Skeletal muscle satellite cell (primary cell): ENCODE measurements around the gene MUC5AC.

Source experiments
- H3K27me3 ChIP-seq: 2 replicates; pipeline ENCODE4 v1.7.0; 2013; ENCODE audit warnings: low read length; ENCODE audit not compliant: control insufficient read depth, insufficient read depth
- H3K36me3 ChIP-seq: 2 replicates; pipeline ENCODE4 v1.7.0; 2013; ENCODE audit warnings: mild to moderate bottlenecking, control low read depth, low read length; ENCODE audit not compliant: insufficient read depth
- H3K4me1 ChIP-seq: 2 replicates; pipeline ENCODE4 v1.7.0; 2013; ENCODE audit warnings: low read length; ENCODE audit not compliant: control insufficient read depth, insufficient read depth
- H3K4me2 ChIP-seq: 2 replicates; pipeline ENCODE4 v1.7.0; 2013; ENCODE audit warnings: mild to moderate bottlenecking, low read length
- H3K4me3 ChIP-seq: 2 replicates; pipeline ENCODE4 v1.7.0; 2013; ENCODE audit warnings: low read length
- H3K9ac ChIP-seq: 2 replicates; pipeline ENCODE4 v1.7.0; 2013; ENCODE audit warnings: mild to moderate bottlenecking, low read depth, low read length, moderate library complexity
- H3K9me3 ChIP-seq: replicated peaks from 2 replicates; pipeline ENCODE4 v1.7.0; 2013; ENCODE audit warnings: mild to moderate bottlenecking, control low read depth, low read length

MUC5AC gene

GRCh38 chr11:1116104-1116503 lies 41.6 kb upstream of the MUC5AC start:
- Histone ChIP-seq H3K4me3 (no peak overlapping the region), H3K9me3 (no peaks in the 10 kb centered on the region), H3K4me2 (no peak overlapping the region), H3K4me1 (no peaks in the 10 kb centered on the region), H3K36me3 (no peaks in the 10 kb centered on the region), H3K27me3 (peaks cover 19% of the 10 kb centered on the region), H3K9ac (no peak overlapping the region)

DNA sequence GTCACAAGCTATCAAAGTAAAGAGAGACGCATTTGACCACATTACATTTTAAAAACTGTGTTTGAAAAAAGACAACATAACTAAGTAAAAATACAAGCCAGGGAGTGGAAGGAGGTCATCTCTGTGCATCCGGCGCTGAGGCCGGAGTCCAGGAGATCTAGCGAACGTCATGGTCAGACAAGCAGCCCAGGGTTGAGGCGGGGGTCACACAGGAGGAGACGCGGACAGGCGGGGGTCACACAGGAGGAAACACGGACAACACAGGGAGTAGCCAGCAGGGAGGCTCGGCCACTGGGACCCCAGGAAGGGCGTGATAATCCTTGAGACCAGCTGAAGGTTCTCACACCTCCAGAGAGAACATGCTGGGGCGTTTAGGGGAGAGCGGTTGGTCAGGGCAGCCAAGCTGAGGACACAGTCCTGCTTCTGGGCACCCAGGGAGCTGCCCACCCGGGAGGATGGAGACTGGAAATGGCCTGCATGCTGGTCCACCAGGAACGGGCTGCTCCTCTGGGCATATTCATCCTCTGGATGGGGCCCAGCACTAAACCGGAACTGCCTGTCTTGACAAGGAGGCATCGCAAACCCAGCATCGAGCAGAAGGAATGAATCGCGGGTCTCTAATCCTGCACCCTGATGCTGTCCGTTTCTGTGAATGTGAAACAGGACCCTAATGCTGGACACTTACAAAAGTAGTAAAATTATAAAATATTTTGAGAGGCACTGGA lies 40.9 kb upstream of the MUC5AC start:
- Histone ChIP-seq H3K9ac (no peak overlapping the region), H3K4me3 (no peak overlapping the region), H3K4me1 (no peaks in the 10 kb centered on the region), H3K9me3 (no peaks in the 10 kb centered on the region), H3K27me3 (peaks cover 19% of the 10 kb centered on the region), H3K36me3 (no peaks in the 10 kb centered on the region), H3K4me2 (no peak overlapping the region)

GRCh38 chr11:1117992-1118391 lies 39.8 kb upstream of the MUC5AC start:
- no peak overlapping the region for H3K9ac ChIP-seq

GRCh38 chr11:1118755-1119603 lies 38.8 kb upstream of the MUC5AC start:
- no peak overlapping the region for H3K4me2 ChIP-seq
- H3K4me1 ChIP-seq, result no peaks in the 10 kb centered on the region
- no peak overlapping the region for H3K9ac ChIP-seq
- no peak overlapping the region for H3K4me3 ChIP-seq
- H3K36me3 ChIP-seq, result no peaks in the 10 kb centered on the region
- no peaks in the 10 kb centered on the region for H3K9me3 ChIP-seq
- H3K27me3 ChIP-seq, result peaks cover 24% of the 10 kb centered on the region

More at GRCh38 chr11:1117992-1118391, 39.8 kb upstream of the MUC5AC start:
- Histone ChIP-seq H3K4me2 (no peak overlapping the region), H3K4me3 (no peak overlapping the region), H3K36me3 (no peaks in the 10 kb centered on the region), H3K27me3 (peaks cover 19% of the 10 kb centered on the region), H3K4me1 (no peaks in the 10 kb centered on the region), H3K9me3 (no peaks in the 10 kb centered on the region)

DNA sequence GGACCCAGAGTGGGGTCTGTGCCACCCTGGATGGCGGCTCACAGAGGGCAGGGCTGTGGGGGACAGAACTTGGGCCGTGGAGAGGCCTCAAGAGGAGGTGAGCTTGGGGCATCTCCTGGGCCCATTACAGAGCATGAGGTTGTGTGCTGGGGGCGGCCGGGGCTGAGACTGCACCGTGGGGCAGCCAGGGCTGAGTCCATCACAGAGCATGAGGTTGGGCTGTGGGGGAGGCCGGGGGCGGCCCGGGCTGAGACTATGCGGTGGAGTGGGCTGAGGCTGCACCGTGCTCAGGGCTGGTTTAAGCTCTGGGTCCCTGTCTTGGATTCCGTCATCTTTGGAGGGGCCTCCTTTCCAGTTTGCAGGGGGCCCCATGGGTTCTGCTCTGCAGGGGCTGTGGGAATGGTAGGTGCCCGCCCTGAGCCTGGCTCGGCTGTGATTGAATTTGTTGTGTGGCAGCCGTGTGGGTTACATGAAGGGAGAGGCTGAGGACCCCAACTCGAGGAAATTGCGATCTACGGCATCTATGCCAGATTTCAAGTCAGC lies 38.1 kb upstream of the MUC5AC start:
- no peak overlapping the region for H3K9ac ChIP-seq
- H3K4me2 ChIP-seq, result no peak overlapping the region
- H3K4me3 ChIP-seq, result no peak overlapping the region
- no peaks in the 10 kb centered on the region for H3K9me3 ChIP-seq
- H3K27me3 ChIP-seq, result peaks cover 25% of the 10 kb centered on the region
- H3K36me3 ChIP-seq, result no peaks in the 10 kb centered on the region
- H3K4me1 ChIP-seq, result no peaks in the 10 kb centered on the region

GRCh38 chr11:1120532-1121330 lies 37.0 kb upstream of the MUC5AC start:
- no peaks in the 10 kb centered on the region for H3K36me3 ChIP-seq
- H3K4me2 ChIP-seq, result no peak overlapping the region
- H3K4me1 ChIP-seq, result no peaks in the 10 kb centered on the region
- no peak overlapping the region for H3K9ac ChIP-seq
- peaks cover 22% of the 10 kb centered on the region for H3K27me3 ChIP-seq
- H3K9me3 ChIP-seq, result no peaks in the 10 kb centered on the region
- H3K4me3 ChIP-seq, result no peak overlapping the region

- no peak overlapping the region for H3K4me3 ChIP-seq
- no peaks in the 10 kb centered on the region for H3K9me3 ChIP-seq
- H3K4me1 ChIP-seq, result no peaks in the 10 kb centered on the region
- H3K9ac ChIP-seq, result no peak overlapping the region
- peaks cover 18% of the 10 kb centered on the region for H3K27me3 ChIP-seq
- H3K4me2 ChIP-seq, result no peak overlapping the region
- no peaks in the 10 kb centered on the region for H3K36me3 ChIP-seq
Observed at GRCh38 chr11:1121331-1121812, 36.4 kb upstream of the MUC5AC start.

DNA sequence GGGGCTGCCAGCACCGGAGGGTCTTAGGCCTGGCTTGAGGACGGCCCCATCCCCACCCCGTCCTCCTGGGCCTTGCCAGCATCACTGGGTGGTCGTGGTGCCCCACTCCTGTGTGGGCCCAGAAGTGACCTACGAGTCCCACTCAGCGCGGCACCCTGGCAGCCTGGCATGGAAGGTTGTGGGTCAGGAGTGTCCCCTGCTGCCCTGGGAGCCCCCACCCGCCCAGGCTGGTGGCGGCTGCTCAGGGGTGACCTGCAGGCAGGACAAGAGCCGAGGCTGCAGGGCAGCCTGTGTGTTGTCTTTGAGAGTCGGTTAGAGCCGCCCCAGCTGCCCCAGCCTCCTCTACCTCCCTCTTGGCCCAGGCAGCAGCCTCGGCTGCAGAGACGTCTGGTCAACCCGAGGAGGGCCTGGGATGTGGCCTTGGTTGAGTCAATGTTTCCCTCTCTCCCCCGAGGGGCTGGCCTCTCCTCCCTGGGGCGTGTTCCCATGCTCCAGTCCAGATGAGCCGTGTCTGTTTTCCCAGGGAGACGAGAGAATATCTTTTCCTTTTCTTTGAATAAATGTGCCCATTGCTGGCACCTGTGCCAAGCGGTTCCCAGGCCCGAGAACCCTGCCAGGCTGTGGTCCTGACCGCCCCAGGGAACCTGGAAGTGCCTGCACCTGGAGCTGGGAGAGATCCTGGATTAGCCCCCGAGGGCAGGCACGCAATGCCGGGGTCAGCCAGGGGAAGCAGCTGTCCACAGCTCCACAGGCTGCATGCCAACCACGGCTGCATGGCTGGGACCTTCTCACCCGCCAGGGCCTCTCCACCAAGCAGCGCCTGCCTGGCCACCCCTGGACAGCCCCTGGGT lies 35.7 kb upstream of the MUC5AC start:
- Histone ChIP-seq H3K4me2 (no peak overlapping the region), H3K9ac (no peak overlapping the region), H3K4me3 (no peak overlapping the region), H3K9me3 (no peaks in the 10 kb centered on the region), H3K36me3 (no peaks in the 10 kb centered on the region), H3K27me3 (peaks cover 14% of the 10 kb centered on the region), H3K4me1 (no peaks in the 10 kb centered on the region)

- Histone ChIP-seq H3K4me1 (no peaks in the 10 kb centered on the region), H3K27me3 (peaks cover 11% of the 10 kb centered on the region), H3K4me2 (no peak overlapping the region), H3K36me3 (no peaks in the 10 kb centered on the region), H3K9ac (no peak overlapping the region), H3K4me3 (no peak overlapping the region), H3K9me3 (no peaks in the 10 kb centered on the region)
Observed at GRCh38 chr11:1122664-1123002, 35.1 kb upstream of the MUC5AC start.

DNA sequence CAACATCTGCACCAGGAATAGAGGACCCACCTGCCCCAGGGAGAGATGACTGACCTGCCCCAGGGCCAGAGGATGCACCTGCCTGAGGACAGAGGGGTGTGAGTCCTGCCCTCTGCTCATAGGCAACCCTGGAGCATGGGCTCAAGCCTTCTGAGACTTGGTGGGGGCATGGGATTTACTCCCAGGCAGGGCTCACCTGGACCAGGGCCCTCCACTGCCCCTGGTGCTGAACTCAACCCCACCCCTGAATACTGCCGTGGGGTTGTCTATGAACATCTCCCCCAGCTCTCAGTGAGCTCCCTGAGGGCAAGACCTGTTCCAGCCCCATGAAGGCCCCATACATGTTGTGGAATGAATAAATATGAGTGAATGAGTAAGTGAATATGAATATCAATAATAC lies 33.8 kb upstream of the MUC5AC start:
- H3K36me3 ChIP-seq, result no peaks in the 10 kb centered on the region
- H3K27me3 ChIP-seq, result peaks cover 16% of the 10 kb centered on the region
- H3K9ac ChIP-seq, result no peak overlapping the region
- H3K4me1 ChIP-seq, result no peaks in the 10 kb centered on the region
- H3K4me3 ChIP-seq, result no peak overlapping the region
- no peak overlapping the region for H3K4me2 ChIP-seq
- no peaks in the 10 kb centered on the region for H3K9me3 ChIP-seq
